Middle frontal gyrus (tissue), 1 donor: ENCODE results near the gene SLC43A1.

Source experiments
- DNase-seq: peaks from one replicate; pipeline ENCODE4 v3.0.0-alpha.2; 2015; ENCODE audit warnings: low spot score; ENCODE audit errors: extremely low spot score

The SLC43A1 gene

GRCh38 chr11:57529012-57529411 is 13.5 kb upstream of the SLC43A1 start:
- no peak for DNase-seq

GRCh38 chr11:57527056-57527631 is 11.6 kb upstream of the SLC43A1 start:
- DNase-seq: peak; percentile 45

- no peak for DNase-seq
These were observed 7.9 kb upstream of the SLC43A1 start for GRCh38 chr11:57523419-57523818.

- DNase-seq: no peak
These were observed 5.6 kb upstream of the SLC43A1 start for GRCh38 chr11:57521116-57521515.

GRCh38 chr11:57516061-57516443 is 550 bp upstream of the SLC43A1 start:
- no peak for DNase-seq

- DNase-seq: no peak
These were observed 767 bp downstream of the SLC43A1 start for GRCh38 chr11:57514538-57515331.

- no peak for DNase-seq
These were observed 1.5 kb downstream of the SLC43A1 start for GRCh38 chr11:57513911-57514537.

- DNase-seq: no peak
These were observed 2.1 kb downstream of the SLC43A1 start for GRCh38 chr11:57513452-57513795.

GRCh38 chr11:57512646-57513451 is 2.7 kb downstream of the SLC43A1 start:
- no peak for DNase-seq

- no peak for DNase-seq
These were observed 3.6 kb downstream of the SLC43A1 start for GRCh38 chr11:57511741-57512430.

- DNase-seq: no peak
These were observed 6.9 kb downstream of the SLC43A1 start for GRCh38 chr11:57508341-57509170.

GRCh38 chr11:57506522-57506921 is 9.0 kb downstream of the SLC43A1 start:
- DNase-seq: no peak

GRCh38 chr11:57504511-57504910 is 11.0 kb downstream of the SLC43A1 start:
- no peak for DNase-seq

GRCh38 chr11:57502870-57503269 is 12.6 kb downstream of the SLC43A1 start:
- DNase-seq: no peak

- no peak for DNase-seq
These were observed 13.1 kb downstream of the SLC43A1 start for GRCh38 chr11:57502376-57502775.

GRCh38 chr11:57501953-57502352 is 13.5 kb downstream of the SLC43A1 start:
- DNase-seq: no peak

GRCh38 chr11:57500926-57501325 is 14.6 kb downstream of the SLC43A1 start:
- no peak for DNase-seq

GRCh38 chr11:57500515-57500914 is 15.0 kb downstream of the SLC43A1 start:
- no peak for DNase-seq

GRCh38 chr11:57499983-57500461 is 15.5 kb downstream of the SLC43A1 start:
- DNase-seq: no peak

GRCh38 chr11:57499413-57499982 is 16.0 kb downstream of the SLC43A1 start:
- peak; percentile 69 for DNase-seq
